Upper lobe of left lung (tissue), 6 donors: ENCODE measurements around the gene PADI4. TPM values are rescaled to one million over a fixed set of nuclear protein-coding genes. Genes with fewer than 3 reads are reported as not detected.

Experiments used
- ATAC-seq, 2 donors: fragments of 200-7000 bp; cut with Tn5 transposase; one replicate each; pipeline ENCODE4 v1.9.1; 2022; ENCODE audit warnings: mild to moderate bottlenecking in 2 of 2, moderate library complexity in 2 of 2; ENCODE audit not compliant: low FRiP score in 2 of 2
- DNase-seq, 2 donors: peaks; one replicate each; pipeline ENCODE4 v3.0.0-alpha.2; 2019 to 2020
- H3K27ac ChIP-seq, 4 donors: fragments of 200-600 bp; sonication (generic); one replicate each; pipeline ENCODE4 v1.5.1; 2016 to 2019
- H3K27me3 ChIP-seq, 4 donors: fragments of 200-600 bp; sonication (generic); one replicate each; pipeline ENCODE4 v1.5.1; 2017 to 2019
- H3K36me3 ChIP-seq, 4 donors: fragments of 200-600 bp; sonication (generic); one replicate each; pipeline ENCODE4 v1.5.1; 2016 to 2019
- H3K4me1 ChIP-seq, 4 donors: fragments of 200-600 bp; sonication (generic); one replicate each; pipeline ENCODE4 v1.5.1; 2018 to 2019
- H3K4me3 ChIP-seq, 4 donors: fragments of 200-600 bp; sonication (generic); one replicate each; pipeline ENCODE4 v1.5.1; 2017 to 2019; ENCODE audit warnings: mild to moderate bottlenecking in 2 of 4, moderate library complexity in 1 of 4
- H3K9me3 ChIP-seq, 4 donors: fragments of 200-600 bp; sonication (generic); one replicate each; pipeline ENCODE4 v1.5.1; 2018 to 2019
- EP300 ChIP-seq, 4 donors: sonication (generic); formaldehyde crosslinking; IDR thresholded peaks; one replicate each; pipeline ENCODE4 v1.5.1; 2017; ENCODE audit warnings: antibody characterized with exemption in 4 of 4, control low read depth in 2 of 4
- POLR2A ChIP-seq, 4 donors: fragments of 450-650 bp; IDR thresholded peaks; one replicate each; pipeline ENCODE4 v1.5.1; 2016 to 2017; ENCODE audit warnings: antibody characterized with exemption in 4 of 4, mild to moderate bottlenecking in 2 of 4
- POLR2AphosphoS5 ChIP-seq, 2 donors: sonication (generic); formaldehyde crosslinking; IDR thresholded peaks; one replicate each; pipeline ENCODE4 v1.5.1; 2017; ENCODE audit warnings: antibody characterized with exemption in 2 of 2
- WGBS, 2 donors: methylation state at CpG; one replicate each; pipeline ENCODE4 v1.1.5; 2017 to 2018; 5-methylcytosine and 5-hydroxymethylcytosine counted together
- total RNA-seq, 6 donors: library from RNA; depleted of rRNA in 4 of 6; stranded (reverse); fragments of >200 nt in 4 of 6; gene quantifications; one replicate each; pipeline versions ENCODE4 v1.1.0 to v1.2.1, GENCODE V29; 2016 to 2021
- TF ChIP-seq, protein P1 (sequence below), 6 experiments: fragments of 450-650 bp in 4 of 6; fragments of 200-600 bp in 2 of 6; sonication (generic) in 2 of 6; IDR thresholded peaks; one replicate each; pipeline ENCODE4 v1.5.1; 2016 to 2019; ENCODE audit warnings: antibody characterized with exemption in 6 of 6
- donor health status: DM: no; HTN: no; CAD: no; lungs with moderate emphysema.
- donor health status: DM: no; HTN: yes; CAD: no; lungs with severe emphysema.

PADI4 gene
- total RNA-seq, 6 donors from 2014 or later: 2.7 to 32.3 (median 9.0) TPM

DNA sequence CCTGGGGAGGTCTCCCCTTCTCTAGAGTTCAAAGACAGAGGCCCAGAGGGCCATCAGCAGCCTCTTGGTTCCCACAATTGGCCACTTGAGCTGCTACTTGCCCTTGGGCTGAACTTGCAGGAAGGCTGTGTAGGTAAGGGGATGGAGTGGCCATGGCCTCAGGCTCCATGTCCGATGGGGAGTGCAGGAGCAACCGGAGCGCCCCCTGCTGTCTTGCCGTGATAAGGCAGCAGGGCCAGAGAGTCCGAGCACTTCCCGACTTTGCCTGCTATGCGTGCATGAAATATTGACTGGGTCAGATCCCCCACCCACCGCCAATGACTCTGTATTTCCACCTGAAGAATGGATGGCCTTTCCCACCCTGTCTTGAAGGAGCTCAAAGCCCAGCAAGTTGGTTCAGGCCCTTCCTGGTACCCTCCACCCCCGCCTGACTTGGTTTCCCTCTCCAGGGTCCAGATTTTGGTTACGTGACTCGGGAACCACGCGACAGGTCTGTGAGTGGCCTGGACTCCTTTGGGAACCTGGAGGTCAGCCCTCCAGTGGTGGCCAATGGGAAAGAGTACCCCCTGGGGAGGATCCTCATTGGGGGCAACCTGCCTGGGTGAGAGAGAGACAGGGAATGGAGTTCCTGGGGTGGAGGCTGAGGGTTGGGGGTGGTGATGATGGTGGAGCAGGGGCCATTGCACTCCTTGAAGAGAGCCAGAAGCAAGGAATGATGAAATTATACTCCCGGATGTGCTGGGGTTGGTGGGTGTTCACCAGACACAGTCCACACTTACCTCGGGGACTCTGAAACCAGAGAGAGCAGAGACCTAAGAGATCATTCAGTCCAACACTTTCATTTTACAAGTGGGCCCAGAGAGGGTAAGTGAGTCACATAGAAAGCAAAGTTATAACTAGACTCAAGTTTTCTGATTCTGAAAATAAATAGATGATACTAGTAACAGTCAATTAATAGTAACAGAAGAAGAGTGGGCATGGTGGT, 33.5 kb upstream of the PADI4 start:
- H3K9me3 ChIP-seq: no peaks in the 10 kb centered on the region
- no peak overlapping the region for H3K4me3 ChIP-seq
- peak in 1 of 2 donors; percentile 62 for ATAC-seq
- DNase-seq: peak in 1 of 2 donors; percentile 57
- TF ChIP-seq POLR2A (IDR thresholded peaks at IDR 0.05) (no peak), EP300 (IDR thresholded peaks at IDR 0.05) (no peak), POLR2AphosphoS5 (IDR thresholded peaks at IDR 0.05) (no peak)
- TF ChIP-seq, protein P1, sequence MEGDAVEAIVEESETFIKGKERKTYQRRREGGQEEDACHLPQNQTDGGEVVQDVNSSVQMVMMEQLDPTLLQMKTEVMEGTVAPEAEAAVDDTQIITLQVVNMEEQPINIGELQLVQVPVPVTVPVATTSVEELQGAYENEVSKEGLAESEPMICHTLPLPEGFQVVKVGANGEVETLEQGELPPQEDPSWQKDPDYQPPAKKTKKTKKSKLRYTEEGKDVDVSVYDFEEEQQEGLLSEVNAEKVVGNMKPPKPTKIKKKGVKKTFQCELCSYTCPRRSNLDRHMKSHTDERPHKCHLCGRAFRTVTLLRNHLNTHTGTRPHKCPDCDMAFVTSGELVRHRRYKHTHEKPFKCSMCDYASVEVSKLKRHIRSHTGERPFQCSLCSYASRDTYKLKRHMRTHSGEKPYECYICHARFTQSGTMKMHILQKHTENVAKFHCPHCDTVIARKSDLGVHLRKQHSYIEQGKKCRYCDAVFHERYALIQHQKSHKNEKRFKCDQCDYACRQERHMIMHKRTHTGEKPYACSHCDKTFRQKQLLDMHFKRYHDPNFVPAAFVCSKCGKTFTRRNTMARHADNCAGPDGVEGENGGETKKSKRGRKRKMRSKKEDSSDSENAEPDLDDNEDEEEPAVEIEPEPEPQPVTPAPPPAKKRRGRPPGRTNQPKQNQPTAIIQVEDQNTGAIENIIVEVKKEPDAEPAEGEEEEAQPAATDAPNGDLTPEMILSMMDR (IDR thresholded peaks at IDR 0.05): peak; percentile 22 to 53 (median 47)
- no peak overlapping the region for H3K27ac ChIP-seq
- WGBS, 2 donors: 57 to 73% methylated on average over 8 to 15 of the region's 15 CpGs
- no peaks in the 10 kb centered on the region for H3K36me3 ChIP-seq
- H3K27me3 ChIP-seq: no peaks in the 10 kb centered on the region
- no peaks in the 10 kb centered on the region for H3K4me1 ChIP-seq

DNA sequence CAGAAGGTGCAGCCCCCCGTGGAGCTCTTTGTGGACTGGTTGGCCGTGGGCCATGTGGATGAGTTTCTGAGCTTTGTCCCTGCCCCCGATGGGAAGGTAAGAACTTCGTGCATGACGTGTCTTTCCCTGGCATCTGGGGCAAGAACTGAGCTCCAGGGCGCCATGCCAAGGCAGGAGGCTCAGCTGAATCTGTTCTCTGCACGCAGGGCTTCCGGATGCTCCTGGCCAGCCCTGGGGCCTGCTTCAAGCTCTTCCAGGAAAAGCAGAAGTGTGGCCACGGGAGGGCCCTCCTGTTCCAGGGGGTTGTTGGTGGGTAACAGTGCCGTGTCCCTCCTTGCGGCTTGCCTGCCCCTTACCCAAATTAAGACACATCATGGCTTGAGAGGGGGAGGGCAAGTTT, 31.4 kb upstream of the PADI4 start:
- TF ChIP-seq POLR2A (IDR thresholded peaks at IDR 0.05) (no peak), POLR2AphosphoS5 (IDR thresholded peaks at IDR 0.05) (no peak), EP300 (IDR thresholded peaks at IDR 0.05) (no peak)
- TF ChIP-seq, protein P1 (IDR thresholded peaks at IDR 0.05): no peak
- peaks cover 0 to 1% (median 0%) of the 10 kb centered on the region in 4 donors for H3K4me1 ChIP-seq
- WGBS, 2 donors: 52 to 66% methylated on average over 7 to 11 of the region's 11 CpGs
- H3K9me3 ChIP-seq: no peaks in the 10 kb centered on the region
- no peak overlapping the region for H3K27ac ChIP-seq
- no peak overlapping the region for H3K4me3 ChIP-seq
- DNase-seq (peak in 1 of 2 donors; percentile 62), ATAC-seq (no peak)
- H3K27me3 ChIP-seq: no peaks in the 10 kb centered on the region
- no peaks in the 10 kb centered on the region for H3K36me3 ChIP-seq

DNA sequence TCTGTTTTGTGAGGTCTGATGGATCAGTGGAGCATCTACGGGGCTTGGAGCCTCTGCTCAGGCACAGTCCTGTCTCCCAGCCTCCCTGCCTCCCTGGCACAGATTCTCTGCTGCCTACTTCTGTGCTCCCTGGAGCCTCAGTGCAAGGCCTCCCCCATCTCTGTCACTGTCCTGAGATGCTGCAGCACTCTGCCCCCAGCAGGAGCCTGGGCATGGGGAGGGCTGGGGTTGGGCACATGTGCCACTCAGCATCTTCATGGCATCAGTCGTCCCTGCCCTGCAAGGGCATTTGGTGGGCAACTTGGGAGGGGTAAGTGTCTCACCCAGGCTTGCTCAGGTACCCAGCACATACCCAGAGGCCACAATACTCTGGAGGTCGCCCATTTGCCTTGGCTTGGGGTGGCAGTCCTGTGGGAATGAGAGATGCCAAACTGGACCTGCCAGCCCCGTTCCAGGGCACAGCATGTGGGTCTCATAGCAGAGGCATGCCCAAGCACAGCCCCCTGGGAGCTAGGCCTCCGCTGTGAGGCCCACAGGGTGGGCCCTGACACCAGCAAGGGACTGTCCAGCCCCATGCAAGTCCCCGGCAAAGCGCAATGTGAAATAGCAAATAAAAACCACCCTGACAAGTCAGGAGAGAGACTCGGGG, 30.4 kb upstream of the PADI4 start:
- no peaks in the 10 kb centered on the region for H3K9me3 ChIP-seq
- no peak for DNase-seq
- H3K36me3 ChIP-seq: no peaks in the 10 kb centered on the region
- no peaks in the 10 kb centered on the region for H3K27me3 ChIP-seq
- no peak for TF ChIP-seq POLR2AphosphoS5 (IDR thresholded peaks at IDR 0.05)
- TF ChIP-seq, protein P1 (IDR thresholded peaks at IDR 0.05): no peak
- TF ChIP-seq EP300 (IDR thresholded peaks at IDR 0.05): no peak
- TF ChIP-seq POLR2A (IDR thresholded peaks at IDR 0.05): no peak
- whole genome bisulfite sequencing, 2 donors: 74 to 85% methylated on average over 7 to 8 of the region's 8 CpGs
- peaks cover 0 to 2% (median 0%) of the 10 kb centered on the region in 4 donors for H3K4me1 ChIP-seq
- no peak for ATAC-seq
- H3K27ac ChIP-seq: no peak overlapping the region
- H3K4me3 ChIP-seq: no peak overlapping the region

DNA sequence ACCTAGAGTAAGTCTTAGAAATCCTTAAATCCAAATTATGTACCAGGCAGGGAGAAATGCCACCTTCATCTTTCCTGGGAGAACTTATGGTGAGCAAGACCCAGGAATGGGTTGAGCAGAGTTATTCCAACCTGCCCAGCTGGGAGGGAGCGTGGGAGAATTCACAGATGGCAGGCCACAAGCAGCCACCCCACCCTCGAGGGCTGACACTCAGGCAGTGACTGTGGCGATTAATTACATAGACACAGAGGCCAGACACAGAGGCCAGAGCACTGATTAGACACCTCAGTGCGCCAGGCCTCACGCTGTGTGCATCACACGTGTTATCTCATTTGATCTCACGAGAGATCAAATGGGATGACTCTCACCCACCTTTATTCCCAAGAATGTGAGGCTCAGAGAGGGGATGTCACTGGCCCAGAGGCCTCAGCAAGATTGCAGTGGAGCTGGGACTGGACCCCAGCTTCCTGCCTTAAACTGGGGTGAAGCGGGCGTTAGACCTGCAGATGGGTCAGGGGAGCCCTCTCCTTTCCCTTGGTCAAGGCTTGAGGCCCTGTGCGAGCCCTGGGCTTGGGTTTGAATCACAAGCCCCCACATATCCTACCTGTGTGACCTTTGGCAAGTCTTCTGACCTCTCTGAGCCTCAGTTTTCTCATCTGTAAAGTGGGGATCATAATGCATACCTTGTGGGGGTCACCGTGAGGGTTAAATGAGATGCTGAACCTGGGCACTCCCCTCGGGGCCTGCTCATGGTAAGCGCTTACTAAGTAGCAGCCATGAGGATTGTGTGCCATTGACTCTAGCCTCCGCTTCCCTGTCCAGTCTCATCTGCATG, 28.8 kb upstream of the PADI4 start:
- no peak for ATAC-seq
- no peak for TF ChIP-seq POLR2A (IDR thresholded peaks at IDR 0.05)
- TF ChIP-seq, protein P1 (IDR thresholded peaks at IDR 0.05): no peak
- no peak for TF ChIP-seq POLR2AphosphoS5 (IDR thresholded peaks at IDR 0.05)
- no peak for TF ChIP-seq EP300 (IDR thresholded peaks at IDR 0.05)
- WGBS, 2 donors: 74 to 89% methylated on average over 14 of the region's 14 CpGs
- Histone ChIP-seq H3K27me3 (no peaks in the 10 kb centered on the region), H3K27ac (no peak overlapping the region), H3K4me3 (no peak overlapping the region), H3K9me3 (no peaks in the 10 kb centered on the region), H3K4me1 (peaks cover 0 to 2% (median 0%) of the 10 kb centered on the region in 4 donors), H3K36me3 (no peaks in the 10 kb centered on the region)
- DNase-seq: no peak
